Endodermal cell (in vitro differentiated cells): Measurements from ENCODE around the gene SCAMP1. TPM values are rescaled to one million over a fixed set of nuclear protein-coding genes. Genes with fewer than 3 reads are reported as not detected.
A peak's percentile ranks its signal among the peaks of the same experiment; 100 is the strongest.

Experiments
- DNase-seq: peaks from one replicate; pipeline ENCODE4 v3.0.0-alpha.2; 2017
- H3K27ac ChIP-seq: 2 replicates; pipeline ENCODE4 v1.5.1; 2013; ENCODE audit warnings: mild to moderate bottlenecking, low read depth, low read length, moderate library complexity
- H3K27me3 ChIP-seq: 2 replicates; pipeline ENCODE4 v1.6.1; 2013; ENCODE audit warnings: mild to moderate bottlenecking, low read length, moderate library complexity; ENCODE audit not compliant: insufficient read depth, control insufficient read depth, poor library complexity, severe bottlenecking
- H3K36me3 ChIP-seq: 2 replicates; pipeline ENCODE4 v1.7.0; 2013; ENCODE audit warnings: mild to moderate bottlenecking, low read length, moderate library complexity; ENCODE audit not compliant: control insufficient read depth, insufficient read depth
- H3K4me1 ChIP-seq: one replicate; pipeline ENCODE4 v1.7.0; 2013; ENCODE audit warnings: low read length; ENCODE audit not compliant: control insufficient read depth, insufficient read depth
- H3K4me3 ChIP-seq: 2 replicates; pipeline ENCODE4 v1.5.1; 2013; ENCODE audit warnings: mild to moderate bottlenecking, low read length, moderate library complexity
- H3K9ac ChIP-seq: 2 replicates; pipeline ENCODE4 v1.6.1; 2013; ENCODE audit warnings: mild to moderate bottlenecking, low read length, moderate library complexity; ENCODE audit not compliant: poor library complexity, severe bottlenecking; ENCODE audit errors: extremely low read depth
- H3K9me3 ChIP-seq: 2 replicates; pipeline ENCODE4 v1.6.1; 2013; ENCODE audit warnings: mild to moderate bottlenecking, low read length, moderate library complexity; ENCODE audit not compliant: control insufficient read depth
- H3K27ac Mint-ChIP-seq: 2 replicates; pipeline ENCODE4 v1.8.0; 2020; ENCODE audit warnings: mixed read lengths
- H3K27me3 Mint-ChIP-seq: 2 replicates; pipeline ENCODE4 v1.8.0; 2021; ENCODE audit warnings: mild to moderate bottlenecking, mixed read lengths; ENCODE audit not compliant: insufficient read depth
- H3K36me3 Mint-ChIP-seq: 2 replicates; pipeline ENCODE4 v1.8.0; 2020; ENCODE audit warnings: low read depth, mixed read lengths
- H3K4me1 Mint-ChIP-seq: 2 replicates; pipeline ENCODE4 v1.8.0; 2020; ENCODE audit warnings: mixed read lengths
- H3K4me3 Mint-ChIP-seq: 2 replicates; pipeline ENCODE4 v1.8.0; 2020; ENCODE audit warnings: mild to moderate bottlenecking, moderate library complexity, mixed read lengths
- H3K9me3 Mint-ChIP-seq: 2 replicates; pipeline ENCODE4 v1.8.0; 2020; ENCODE audit warnings: mild to moderate bottlenecking, mixed read lengths
- CTCF ChIP-seq: fragments of 200-600 bp; sonication (generic); conservative IDR thresholded peaks from 2 replicates; pipeline ENCODE4 v1.5.0; 2021; ENCODE audit warnings: antibody characterized with exemption, mild to moderate bottlenecking
- WGBS, 2 experiments: methylation state at CpG; one replicate each; pipeline versions ENCODE4 v1.1.5 to v1.1.7; 2013; ENCODE audit warnings: missing lambda C conversion rate in 2 of 2, mixed read lengths in 1 of 2; ENCODE audit not compliant: insufficient coverage in 1 of 2, insufficient read length in 1 of 2; 5-methylcytosine and 5-hydroxymethylcytosine counted together
- total RNA-seq, 2 donors: library from RNA; stranded (reverse); fragmentation: NEBNext Ultra II Directional in 1 of 2; extraction: Animal tissue kit (Norgen Biotek cat#: 25700) in 1 of 2; gene quantifications; 2 replicates in 1 of 2; 3 replicates in 1 of 2; pipeline ENCODE4 v1.2.1, GENCODE V29; 2021

Gene SCAMP1
- total RNA-seq, 2 donors from 2014 or later, result 53.3 to 56.4 TPM

- Histone ChIP-seq H3K27ac (no peak overlapping the region), H3K4me1 (peaks cover 4% of the 10 kb centered on the region), H3K9ac (no peak overlapping the region), H3K27me3 (no peaks in the 10 kb centered on the region), H3K36me3 (peaks cover 8% of the 10 kb centered on the region), H3K9me3 (peaks cover 18% of the 10 kb centered on the region), H3K4me3 (peak overlapping the region; percentile 48)
- Mint-ChIP-seq H3K27ac (no peak overlapping the region), H3K4me1 (peaks cover 27% of the 10 kb centered on the region), H3K4me3 (no peak overlapping the region), H3K36me3 (peaks cover 14% of the 10 kb centered on the region), H3K9me3 (peaks cover 11% of the 10 kb centered on the region), H3K27me3 (no peaks in the 10 kb centered on the region)
- DNase-seq, result no peak
- no peak for TF ChIP-seq CTCF
- 50 to 86% methylated on average over 1 to 4 of the region's 5 CpGs for WGBS, 2 experiments
Measured at GRCh38 chr5:78405829-78406750, 45.7 kb downstream of the SCAMP1 start.

DNA sequence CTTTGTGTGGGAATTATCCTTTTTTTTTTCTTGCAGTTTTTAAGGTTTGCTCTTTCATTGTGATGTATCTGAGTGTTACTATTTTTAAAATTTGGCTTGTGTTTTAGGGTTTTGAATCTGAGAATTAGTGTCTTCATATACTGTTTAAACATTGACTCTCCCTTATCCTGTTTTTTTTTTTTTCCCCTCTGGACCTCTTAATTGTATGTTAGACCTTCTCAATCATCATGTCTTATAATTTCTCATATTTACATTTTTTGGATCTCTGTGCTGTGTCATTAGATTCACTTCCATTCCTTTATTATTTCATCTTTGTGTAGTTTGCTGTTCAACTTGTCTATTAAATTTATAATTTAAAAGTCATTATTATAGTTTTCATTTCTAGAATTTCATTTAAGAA, 47.0 kb downstream of the SCAMP1 start:
- H3K27me3 Mint-ChIP-seq, result no peaks in the 10 kb centered on the region
- peaks cover 30% of the 10 kb centered on the region for H3K4me1 Mint-ChIP-seq
- H3K27ac Mint-ChIP-seq, result no peak overlapping the region
- H3K4me3 Mint-ChIP-seq, result no peak overlapping the region
- Histone ChIP-seq H3K4me3 (no peak overlapping the region), H3K36me3 (peaks cover 8% of the 10 kb centered on the region), H3K27ac (no peak overlapping the region), H3K4me1 (peaks cover 4% of the 10 kb centered on the region), H3K9ac (no peak overlapping the region), H3K9me3 (peaks cover 18% of the 10 kb centered on the region), H3K27me3 (no peaks in the 10 kb centered on the region)
- H3K36me3 Mint-ChIP-seq, result peaks cover 14% of the 10 kb centered on the region
- no peak for DNase-seq
- TF ChIP-seq CTCF, result no peak
- H3K9me3 Mint-ChIP-seq, result peaks cover 11% of the 10 kb centered on the region

DNA sequence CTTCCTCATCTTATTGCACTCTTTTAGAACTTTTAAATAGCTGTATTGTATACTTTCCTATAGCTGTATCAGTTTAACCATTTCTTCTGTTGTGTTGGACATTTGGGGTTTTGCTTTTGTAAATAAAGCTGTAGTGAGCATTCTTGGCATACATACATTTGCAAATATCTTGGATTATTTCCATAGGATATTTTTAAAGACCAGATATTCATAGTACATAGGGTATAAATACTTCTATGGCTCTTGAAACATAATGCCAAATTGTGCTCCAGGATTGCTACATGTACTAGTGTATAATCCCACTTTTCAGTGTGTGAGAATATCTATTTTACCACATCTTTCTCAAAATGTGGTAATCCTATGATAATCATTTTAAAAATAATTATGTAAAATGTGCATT, 51.2 kb downstream of the SCAMP1 start:
- H3K9me3 ChIP-seq, result peaks cover 18% of the 10 kb centered on the region
- no peak overlapping the region for H3K27ac Mint-ChIP-seq
- no peak overlapping the region for H3K4me3 Mint-ChIP-seq
- H3K4me3 ChIP-seq, result no peak overlapping the region
- H3K27ac ChIP-seq, result no peak overlapping the region
- DNase-seq, result no peak
- H3K4me1 ChIP-seq, result peaks cover 3% of the 10 kb centered on the region
- TF ChIP-seq CTCF, result no peak
- peaks cover 22% of the 10 kb centered on the region for H3K4me1 Mint-ChIP-seq
- peaks cover 19% of the 10 kb centered on the region for H3K36me3 ChIP-seq
- no peaks in the 10 kb centered on the region for H3K27me3 ChIP-seq
- H3K9me3 Mint-ChIP-seq, result peaks cover 8% of the 10 kb centered on the region
- peaks cover 20% of the 10 kb centered on the region for H3K36me3 Mint-ChIP-seq
- H3K9ac ChIP-seq, result no peak overlapping the region
- H3K27me3 Mint-ChIP-seq, result no peaks in the 10 kb centered on the region
